ENCODE results near the gene SLCO2A1. TPM values are rescaled to one million over a fixed set of nuclear protein-coding genes. Genes with fewer than 3 reads are reported as not detected.

SLCO2A1 gene
- total and polyA plus RNA-seq, 2 donors (not counting 1 experiment from before 2014, with no cell fraction given): under 0.01 to 0.12 TPM

DNA sequence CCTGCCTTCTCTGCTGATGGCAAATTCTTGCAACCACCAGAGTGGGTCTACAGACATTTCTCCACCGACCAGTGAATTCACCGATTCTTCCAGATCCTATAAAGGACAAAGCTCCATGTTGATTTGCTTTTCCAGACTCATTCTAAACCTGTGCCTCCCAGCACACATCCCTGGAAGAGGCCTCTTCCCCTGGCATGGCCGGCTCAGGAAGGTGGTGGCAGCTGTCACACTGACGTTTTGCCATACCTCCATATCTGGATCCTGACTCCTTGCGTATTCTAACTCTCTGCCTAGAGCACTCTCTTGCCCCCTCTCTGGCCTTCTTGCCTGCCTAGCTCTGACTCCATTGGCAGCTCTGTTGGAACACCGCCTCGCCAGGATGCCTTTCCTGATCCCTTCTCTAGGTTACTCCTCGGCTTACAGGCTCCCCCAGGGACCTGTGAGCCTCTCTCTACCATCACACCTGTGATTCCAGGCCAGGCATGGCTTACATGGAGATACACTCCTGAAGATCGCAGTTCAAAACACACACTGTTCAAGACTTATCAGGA lies 31.0 kb downstream of the SLCO2A1 start:
- H3K4me2 ChIP-seq (ENCODE audit: extremely low read depth, insufficient read depth, low read length): no peak overlapping the region
- H3K79me2 ChIP-seq (ENCODE audit: control insufficient read depth, insufficient read depth, low read length): no peaks in the 10 kb centered on the region
- peaks cover 8% of the 10 kb centered on the region for H3K27me3 ChIP-seq (ENCODE audit: control insufficient read depth, insufficient read depth, low read length)
- no peak for DNase-seq (ENCODE audit: low read depth in 2 of 2)
- H3K9me3 ChIP-seq (ENCODE audit: control insufficient read depth, insufficient read depth, low read depth, low read length): no peaks in the 10 kb centered on the region
- H3K27ac ChIP-seq (ENCODE audit: insufficient read depth, low read length): no peak overlapping the region
- H3K36me3 ChIP-seq (ENCODE audit: control insufficient read depth, insufficient read depth, low read length): no peaks in the 10 kb centered on the region
- no peak overlapping the region for H3K9ac ChIP-seq (ENCODE audit: insufficient read depth, low read length)
- no peaks in the 10 kb centered on the region for H4K20me1 ChIP-seq (ENCODE audit: control insufficient read depth, extremely low read depth, insufficient read depth, low read length)
- H3K4me1 ChIP-seq (ENCODE audit: control insufficient read depth, extremely low read depth, insufficient read depth, low read length): no peaks in the 10 kb centered on the region
- TF ChIP-seq, protein P1, sequence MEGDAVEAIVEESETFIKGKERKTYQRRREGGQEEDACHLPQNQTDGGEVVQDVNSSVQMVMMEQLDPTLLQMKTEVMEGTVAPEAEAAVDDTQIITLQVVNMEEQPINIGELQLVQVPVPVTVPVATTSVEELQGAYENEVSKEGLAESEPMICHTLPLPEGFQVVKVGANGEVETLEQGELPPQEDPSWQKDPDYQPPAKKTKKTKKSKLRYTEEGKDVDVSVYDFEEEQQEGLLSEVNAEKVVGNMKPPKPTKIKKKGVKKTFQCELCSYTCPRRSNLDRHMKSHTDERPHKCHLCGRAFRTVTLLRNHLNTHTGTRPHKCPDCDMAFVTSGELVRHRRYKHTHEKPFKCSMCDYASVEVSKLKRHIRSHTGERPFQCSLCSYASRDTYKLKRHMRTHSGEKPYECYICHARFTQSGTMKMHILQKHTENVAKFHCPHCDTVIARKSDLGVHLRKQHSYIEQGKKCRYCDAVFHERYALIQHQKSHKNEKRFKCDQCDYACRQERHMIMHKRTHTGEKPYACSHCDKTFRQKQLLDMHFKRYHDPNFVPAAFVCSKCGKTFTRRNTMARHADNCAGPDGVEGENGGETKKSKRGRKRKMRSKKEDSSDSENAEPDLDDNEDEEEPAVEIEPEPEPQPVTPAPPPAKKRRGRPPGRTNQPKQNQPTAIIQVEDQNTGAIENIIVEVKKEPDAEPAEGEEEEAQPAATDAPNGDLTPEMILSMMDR (conservative IDR thresholded peaks at IDR 0.05 in 1 of 2, IDR thresholded peaks at IDR 0.05 in 1 of 2; ENCODE audit: low read depth in 1 of 2, low read length in 2 of 2): no peak
- TF ChIP-seq EZH2 (IDR thresholded peaks at IDR 0.05; ENCODE audit: low read length, missing control alignments): no peak
- H2AFZ ChIP-seq (ENCODE audit: low read length): no peak overlapping the region
- H3K4me3 ChIP-seq (replicated peaks in 1 of 4; ENCODE audit: control extremely low read depth in 1 of 4, insufficient read depth in 1 of 4, low read depth in 3 of 4, low read length in 4 of 4): no peak overlapping the region

DNA sequence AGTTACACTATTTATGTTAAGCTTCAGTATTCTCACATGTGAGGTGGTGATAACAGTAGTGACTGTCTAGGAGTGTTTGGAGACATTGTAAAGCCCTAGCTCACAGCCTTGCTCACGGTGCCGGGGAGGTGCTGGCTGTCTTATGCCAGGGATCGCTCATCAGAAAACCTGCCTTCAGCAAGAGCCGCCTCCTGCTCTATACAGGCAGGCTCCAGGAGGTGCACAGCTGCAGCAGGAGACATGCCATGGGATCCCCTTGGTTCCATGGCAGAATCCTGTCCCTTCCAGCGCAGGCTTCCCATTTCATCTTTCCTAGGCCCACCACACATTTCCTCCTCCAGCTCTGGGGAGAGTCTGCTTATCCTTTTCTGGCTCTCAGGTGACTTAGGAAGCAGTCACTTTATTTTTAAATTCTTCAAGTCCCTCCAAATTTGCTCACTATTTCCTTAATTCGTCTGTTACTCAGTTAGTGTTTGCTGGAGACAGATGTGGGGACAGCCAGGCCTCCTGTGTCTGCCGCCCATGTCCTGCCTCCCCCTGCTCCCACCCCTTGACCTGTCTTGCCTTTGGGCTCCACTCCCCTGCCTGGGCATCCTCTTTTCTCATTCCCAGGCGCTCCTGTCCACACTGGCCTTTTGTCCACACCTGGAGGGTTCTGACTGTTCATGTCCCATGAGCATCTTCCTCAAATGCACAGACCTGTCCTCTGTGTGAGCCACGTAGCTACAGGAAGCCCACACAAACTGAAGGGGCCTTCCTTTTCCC lies 31.7 kb downstream of the SLCO2A1 start:
- no peak overlapping the region for H3K27ac ChIP-seq (ENCODE audit: insufficient read depth, low read length)
- no peak overlapping the region for H3K4me3 ChIP-seq (replicated peaks in 1 of 4; ENCODE audit: control extremely low read depth in 1 of 4, insufficient read depth in 1 of 4, low read depth in 3 of 4, low read length in 4 of 4)
- DNase-seq (ENCODE audit: low read depth in 2 of 2): no peak
- H3K36me3 ChIP-seq (ENCODE audit: control insufficient read depth, insufficient read depth, low read length): no peaks in the 10 kb centered on the region
- H3K4me2 ChIP-seq (ENCODE audit: extremely low read depth, insufficient read depth, low read length): no peak overlapping the region
- no peak overlapping the region for H2AFZ ChIP-seq (ENCODE audit: low read length)
- no peaks in the 10 kb centered on the region for H3K9me3 ChIP-seq (ENCODE audit: control insufficient read depth, insufficient read depth, low read depth, low read length)
- no peak overlapping the region for H3K9ac ChIP-seq (ENCODE audit: insufficient read depth, low read length)
- no peaks in the 10 kb centered on the region for H3K79me2 ChIP-seq (ENCODE audit: control insufficient read depth, insufficient read depth, low read length)
- no peaks in the 10 kb centered on the region for H4K20me1 ChIP-seq (ENCODE audit: control insufficient read depth, extremely low read depth, insufficient read depth, low read length)
- H3K27me3 ChIP-seq (ENCODE audit: control insufficient read depth, insufficient read depth, low read length): peaks cover 8% of the 10 kb centered on the region
- no peaks in the 10 kb centered on the region for H3K4me1 ChIP-seq (ENCODE audit: control insufficient read depth, extremely low read depth, insufficient read depth, low read length)
- TF ChIP-seq EZH2 (IDR thresholded peaks at IDR 0.05; ENCODE audit: low read length, missing control alignments): no peak
- TF ChIP-seq, protein P1 (conservative IDR thresholded peaks at IDR 0.05 in 1 of 2, IDR thresholded peaks at IDR 0.05 in 1 of 2; ENCODE audit: low read depth in 1 of 2, low read length in 2 of 2): no peak

DNA sequence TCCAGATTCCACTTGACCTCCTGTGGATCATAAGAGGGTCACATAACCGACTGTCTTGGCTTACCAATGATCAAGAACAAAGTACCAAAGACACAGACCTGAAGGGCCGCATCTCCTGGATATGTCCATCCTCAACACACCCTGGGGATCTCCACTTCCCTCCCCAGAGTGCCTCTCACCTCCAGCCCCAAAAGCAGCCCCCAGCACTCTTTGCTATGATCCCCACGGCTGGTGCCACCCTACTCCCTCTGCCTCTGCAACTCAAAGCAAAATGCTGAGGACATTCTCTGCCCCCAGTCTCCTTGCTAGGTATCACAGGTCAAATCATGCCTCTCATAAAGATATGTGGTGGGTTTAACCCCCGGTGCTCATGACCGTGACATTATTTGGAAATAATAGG lies 32.7 kb downstream of the SLCO2A1 start:
- no peak for DNase-seq (ENCODE audit: low read depth in 2 of 2)
- H3K4me3 ChIP-seq (replicated peaks in 1 of 4; ENCODE audit: control extremely low read depth in 1 of 4, insufficient read depth in 1 of 4, low read depth in 3 of 4, low read length in 4 of 4): no peak overlapping the region
- no peaks in the 10 kb centered on the region for H4K20me1 ChIP-seq (ENCODE audit: control insufficient read depth, extremely low read depth, insufficient read depth, low read length)
- H3K27me3 ChIP-seq (ENCODE audit: control insufficient read depth, insufficient read depth, low read length): peaks cover 8% of the 10 kb centered on the region
- no peak overlapping the region for H3K9ac ChIP-seq (ENCODE audit: insufficient read depth, low read length)
- no peaks in the 10 kb centered on the region for H3K36me3 ChIP-seq (ENCODE audit: control insufficient read depth, insufficient read depth, low read length)
- H3K4me1 ChIP-seq (ENCODE audit: control insufficient read depth, extremely low read depth, insufficient read depth, low read length): no peaks in the 10 kb centered on the region
- no peaks in the 10 kb centered on the region for H3K9me3 ChIP-seq (ENCODE audit: control insufficient read depth, insufficient read depth, low read depth, low read length)
- H2AFZ ChIP-seq (ENCODE audit: low read length): no peak overlapping the region
- no peak for TF ChIP-seq EZH2 (IDR thresholded peaks at IDR 0.05; ENCODE audit: low read length, missing control alignments)
- H3K79me2 ChIP-seq (ENCODE audit: control insufficient read depth, insufficient read depth, low read length): no peaks in the 10 kb centered on the region
- no peak overlapping the region for H3K4me2 ChIP-seq (ENCODE audit: extremely low read depth, insufficient read depth, low read length)
- no peak overlapping the region for H3K27ac ChIP-seq (ENCODE audit: insufficient read depth, low read length)

Data from fibroblast of lung (primary cell).